GM18951 (cell line): ENCODE results near the gene RGS5.
"Not testable (repeated sequence)": the region's sequence is repeated elsewhere in the genome, so short reads cannot be mapped to it uniquely, and the experiment has no call there.

Experiments
- POLR2A ChIP-seq: IDR thresholded peaks from 4 replicates; pipeline ENCODE4 v1.6.1; 2011; ENCODE audit warnings: mild to moderate bottlenecking; ENCODE audit not compliant: insufficient read length, insufficient read depth; ENCODE audit errors: extremely low read depth
- in situ Hi-C: fragments of 300-500 bp; cut with MboI; formaldehyde crosslinking; loops from one replicate; pipeline ENCODE4 v1.12.0; 2022; ENCODE audit warnings: low sequenced_read_pairs, mixed read lengths, inconsistent platforms; ENCODE audit not compliant: unreplicated experiment

RGS5 gene

GRCh38 chr1:163202833-163203451 is at the start of gene RGS5:
Gene RGS5 (minus strand): TSS chr1:163202916. CDS start chr1:163202835, 81 bp downstream.
- in situ Hi-C loops, result no loop called here
- TF ChIP-seq POLR2A, result no peak

GRCh38 chr1:163250382-163250974 is 47.8 kb upstream of the RGS5 start:
- no peak for TF ChIP-seq POLR2A
- in situ Hi-C loops, result no loop called here

GRCh38 chr1:163248064-163248463 is 45.3 kb upstream of the RGS5 start:
- in situ Hi-C loops, result no loop called here

GRCh38 chr1:163244648-163245047 is 41.9 kb upstream of the RGS5 start:
- in situ Hi-C loops, result not testable (repeated sequence)

More at GRCh38 chr1:163248064-163248463, 45.3 kb upstream of the RGS5 start:
- no peak for TF ChIP-seq POLR2A

- TF ChIP-seq POLR2A, result no peak
- in situ Hi-C loops, result no loop called here
These were observed 39.0 kb upstream of the RGS5 start for GRCh38 chr1:163241746-163242145.

GRCh38 chr1:163240705-163241104 is 38.0 kb upstream of the RGS5 start:
- TF ChIP-seq POLR2A, result no peak
- in situ Hi-C loops, result no loop called here

GRCh38 chr1:163233643-163234042 is 30.9 kb upstream of the RGS5 start:
- in situ Hi-C loops, result not testable (repeated sequence)

GRCh38 chr1:163231385-163231784 is 28.7 kb upstream of the RGS5 start:
- in situ Hi-C loops, result no loop called here
- no peak for TF ChIP-seq POLR2A

- in situ Hi-C loops, result no loop called here
These were observed 28.1 kb upstream of the RGS5 start for GRCh38 chr1:163230827-163231226.

GRCh38 chr1:163228271-163228670 is 25.6 kb upstream of the RGS5 start:
- in situ Hi-C loops, result not testable (repeated sequence)

More at GRCh38 chr1:163230827-163231226, 28.1 kb upstream of the RGS5 start:
- TF ChIP-seq POLR2A, result no peak

GRCh38 chr1:163227126-163227525 is 24.4 kb upstream of the RGS5 start:
- in situ Hi-C loops, result no loop called here
- no peak for TF ChIP-seq POLR2A

- no peak for TF ChIP-seq POLR2A
- in situ Hi-C loops, result no loop called here
These were observed 10.9 kb upstream of the RGS5 start for GRCh38 chr1:163213626-163214025.

GRCh38 chr1:163211667-163212066 is 9.0 kb upstream of the RGS5 start:
- no peak for TF ChIP-seq POLR2A
- in situ Hi-C loops, result no loop called here

- in situ Hi-C loops, result no loop called here
- no peak for TF ChIP-seq POLR2A
These were observed 2.8 kb upstream of the RGS5 start for GRCh38 chr1:163205513-163205912.

GRCh38 chr1:163203561-163203960 is 845 bp upstream of the RGS5 start:
- in situ Hi-C loops, result no loop called here
- no peak for TF ChIP-seq POLR2A
